ENCODE measurements around the gene SPIB.

GRCh38 chr19:50415661-50416033 is 3.1 kb upstream of the SPIB start:
- TF ChIP-seq, protein P1, sequence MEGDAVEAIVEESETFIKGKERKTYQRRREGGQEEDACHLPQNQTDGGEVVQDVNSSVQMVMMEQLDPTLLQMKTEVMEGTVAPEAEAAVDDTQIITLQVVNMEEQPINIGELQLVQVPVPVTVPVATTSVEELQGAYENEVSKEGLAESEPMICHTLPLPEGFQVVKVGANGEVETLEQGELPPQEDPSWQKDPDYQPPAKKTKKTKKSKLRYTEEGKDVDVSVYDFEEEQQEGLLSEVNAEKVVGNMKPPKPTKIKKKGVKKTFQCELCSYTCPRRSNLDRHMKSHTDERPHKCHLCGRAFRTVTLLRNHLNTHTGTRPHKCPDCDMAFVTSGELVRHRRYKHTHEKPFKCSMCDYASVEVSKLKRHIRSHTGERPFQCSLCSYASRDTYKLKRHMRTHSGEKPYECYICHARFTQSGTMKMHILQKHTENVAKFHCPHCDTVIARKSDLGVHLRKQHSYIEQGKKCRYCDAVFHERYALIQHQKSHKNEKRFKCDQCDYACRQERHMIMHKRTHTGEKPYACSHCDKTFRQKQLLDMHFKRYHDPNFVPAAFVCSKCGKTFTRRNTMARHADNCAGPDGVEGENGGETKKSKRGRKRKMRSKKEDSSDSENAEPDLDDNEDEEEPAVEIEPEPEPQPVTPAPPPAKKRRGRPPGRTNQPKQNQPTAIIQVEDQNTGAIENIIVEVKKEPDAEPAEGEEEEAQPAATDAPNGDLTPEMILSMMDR (IDR thresholded peaks at IDR 0.05), result no peak
- TF ChIP-seq EP300 (IDR thresholded peaks at IDR 0.05), result no peak
- no peak for TF ChIP-seq POLR2A (IDR thresholded peaks at IDR 0.05)
- no peak for TF ChIP-seq POLR2AphosphoS5 (IDR thresholded peaks at IDR 0.05)

Measured in sigmoid colon (tissue), 4 donors.